ENCODE measurements around the gene HNF1B.

- TF ChIP-seq, protein P1, sequence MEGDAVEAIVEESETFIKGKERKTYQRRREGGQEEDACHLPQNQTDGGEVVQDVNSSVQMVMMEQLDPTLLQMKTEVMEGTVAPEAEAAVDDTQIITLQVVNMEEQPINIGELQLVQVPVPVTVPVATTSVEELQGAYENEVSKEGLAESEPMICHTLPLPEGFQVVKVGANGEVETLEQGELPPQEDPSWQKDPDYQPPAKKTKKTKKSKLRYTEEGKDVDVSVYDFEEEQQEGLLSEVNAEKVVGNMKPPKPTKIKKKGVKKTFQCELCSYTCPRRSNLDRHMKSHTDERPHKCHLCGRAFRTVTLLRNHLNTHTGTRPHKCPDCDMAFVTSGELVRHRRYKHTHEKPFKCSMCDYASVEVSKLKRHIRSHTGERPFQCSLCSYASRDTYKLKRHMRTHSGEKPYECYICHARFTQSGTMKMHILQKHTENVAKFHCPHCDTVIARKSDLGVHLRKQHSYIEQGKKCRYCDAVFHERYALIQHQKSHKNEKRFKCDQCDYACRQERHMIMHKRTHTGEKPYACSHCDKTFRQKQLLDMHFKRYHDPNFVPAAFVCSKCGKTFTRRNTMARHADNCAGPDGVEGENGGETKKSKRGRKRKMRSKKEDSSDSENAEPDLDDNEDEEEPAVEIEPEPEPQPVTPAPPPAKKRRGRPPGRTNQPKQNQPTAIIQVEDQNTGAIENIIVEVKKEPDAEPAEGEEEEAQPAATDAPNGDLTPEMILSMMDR (IDR thresholded peaks at IDR 0.05) = no peak
- TF ChIP-seq POLR2A (IDR thresholded peaks at IDR 0.05) = peak; percentile 50
Measured at GRCh38 chr17:37741341-37742115, 3.3 kb downstream of the HNF1B start.

Measured in right lobe of liver (tissue), 4 donors.